Activated CD4-positive, alpha-beta T cell treated with anti-CD3 and anti-CD28 coated beads, Interleukin-2, Interleukin-6, amounts not matched to agents 100 ng/mL and 50 ng/mL, durations not matched to agents 16 hours and 8 hours (primary cell): Measurements from ENCODE around the gene AQP3.
"Not testable (repeated sequence)": the region's sequence is repeated elsewhere in the genome, so short reads cannot be mapped to it uniquely, and the experiment has no call there.

Experiments
- DNase-seq: peaks from one replicate; pipeline ENCODE4 v3.0.0-alpha.2; 2020

Gene AQP3

DNA sequence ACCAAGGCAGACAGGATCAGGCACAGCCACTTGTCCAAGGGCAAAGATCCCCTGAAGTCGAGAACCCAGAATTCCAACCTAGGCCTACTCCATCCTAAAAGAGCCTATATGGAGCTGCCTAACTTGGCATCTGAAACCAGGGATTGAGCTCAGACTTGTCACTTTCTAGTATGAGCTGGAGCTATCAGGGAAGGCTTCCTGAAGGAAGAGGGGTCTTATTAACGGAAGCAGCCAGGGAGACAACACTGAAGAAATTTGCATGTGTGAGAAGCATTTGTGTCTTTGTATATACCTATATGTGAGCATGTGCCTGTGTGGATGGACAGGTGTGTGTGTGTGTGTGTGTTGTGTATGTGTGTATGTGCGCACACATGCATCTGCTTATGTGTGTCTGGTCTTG is 40.3 kb downstream of the AQP3 start:
- no peak for DNase-seq

DNA sequence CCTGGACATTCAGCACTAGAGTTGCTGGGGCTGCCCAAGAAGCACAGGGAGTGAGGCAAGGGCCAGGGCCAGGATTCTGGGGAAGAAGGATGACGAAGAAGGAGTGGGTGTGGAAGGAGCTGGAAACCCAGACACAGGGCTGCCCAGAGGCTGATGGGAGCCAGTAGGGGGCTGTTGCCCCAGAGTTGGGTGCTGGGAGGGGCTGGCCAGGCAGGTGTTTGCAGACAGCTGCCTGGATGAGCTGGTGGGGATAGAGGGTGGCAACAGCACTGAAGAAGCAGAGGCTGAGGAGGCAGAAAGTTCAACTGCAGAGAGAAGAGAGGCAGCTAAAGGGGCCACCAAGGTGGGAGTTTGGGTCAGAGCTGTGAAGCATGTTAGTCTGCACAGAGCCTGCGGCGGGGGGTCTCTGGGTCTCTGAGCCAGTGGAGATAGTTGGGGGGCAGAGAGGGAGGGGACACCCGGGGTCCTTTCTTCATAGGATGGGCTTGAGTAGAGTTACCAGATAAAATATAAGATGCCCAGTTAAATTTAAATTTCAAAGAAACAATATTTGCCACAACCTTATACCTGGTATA is 42.5 kb downstream of the AQP3 start:
- DNase-seq, result no peak

DNA sequence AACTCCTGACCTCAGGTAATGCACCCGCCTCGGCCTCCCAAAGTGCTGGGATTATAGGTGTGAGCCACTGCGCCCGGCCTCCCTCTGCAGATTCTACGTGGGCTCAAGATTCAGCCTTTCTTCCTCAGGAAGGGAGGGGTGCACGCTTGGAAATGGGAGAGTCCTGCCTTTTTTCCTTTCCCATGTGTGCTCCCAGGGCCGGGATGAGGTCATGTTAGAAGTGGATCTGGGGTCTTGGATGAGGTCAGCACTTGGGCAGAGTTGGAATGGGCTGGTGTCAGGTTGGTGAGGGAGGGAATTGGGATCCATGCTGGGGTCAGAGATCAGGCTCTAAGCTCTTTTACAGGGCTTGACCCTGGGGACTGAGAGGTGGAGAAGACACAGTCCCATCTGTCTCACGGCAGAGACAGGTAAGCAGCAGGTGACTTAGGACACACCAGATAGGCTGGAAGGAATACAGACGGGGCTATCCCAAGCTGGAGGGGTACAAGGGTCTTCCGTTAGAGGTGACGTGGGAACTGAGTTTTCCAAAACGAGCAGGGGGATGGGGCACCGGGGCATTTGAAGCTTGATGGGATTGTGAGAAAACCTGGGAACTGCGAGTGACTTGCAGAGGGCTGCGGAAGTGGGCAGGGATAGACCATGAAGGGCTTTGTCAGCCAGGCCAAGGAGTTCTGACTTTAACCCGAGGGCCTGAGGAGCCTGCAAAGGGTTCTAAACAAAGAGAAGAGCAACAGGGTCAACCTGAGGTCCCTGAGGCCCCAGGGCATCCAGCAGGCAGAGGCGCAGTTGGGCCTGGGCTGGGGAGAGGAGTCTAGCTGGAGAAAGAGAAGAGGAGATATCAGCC is 43.2 kb downstream of the AQP3 start:
- DNase-seq, result no peak

DNA sequence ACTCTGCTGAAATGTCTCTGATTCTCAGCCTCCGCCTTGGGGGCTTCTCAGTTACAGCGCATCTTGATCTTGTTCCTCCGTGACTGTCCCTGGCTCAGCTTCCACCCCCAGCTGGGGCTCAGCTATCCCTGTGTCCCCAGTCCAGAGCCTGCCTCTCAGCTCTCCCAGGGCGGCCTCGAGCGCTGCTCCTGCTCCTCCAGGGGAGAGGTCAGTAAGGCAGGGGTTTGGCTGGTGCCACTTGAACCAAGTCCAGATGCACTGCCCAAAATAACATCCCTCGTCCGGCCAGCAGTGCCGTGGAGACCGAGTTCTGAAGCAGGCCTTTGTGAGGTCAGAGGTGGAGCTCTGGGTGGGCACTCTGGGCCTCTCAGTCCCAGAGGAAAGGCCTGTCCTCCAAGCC is 45.0 kb downstream of the AQP3 start, which contains the start of gene AQP7:
TSS of gene AQP7 (minus strand) at position 198 of the 400 bp plus-strand sequence. CDS start 1,306 bp downstream, outside the sequence.
- DNase-seq, result not testable (repeated sequence)

DNA sequence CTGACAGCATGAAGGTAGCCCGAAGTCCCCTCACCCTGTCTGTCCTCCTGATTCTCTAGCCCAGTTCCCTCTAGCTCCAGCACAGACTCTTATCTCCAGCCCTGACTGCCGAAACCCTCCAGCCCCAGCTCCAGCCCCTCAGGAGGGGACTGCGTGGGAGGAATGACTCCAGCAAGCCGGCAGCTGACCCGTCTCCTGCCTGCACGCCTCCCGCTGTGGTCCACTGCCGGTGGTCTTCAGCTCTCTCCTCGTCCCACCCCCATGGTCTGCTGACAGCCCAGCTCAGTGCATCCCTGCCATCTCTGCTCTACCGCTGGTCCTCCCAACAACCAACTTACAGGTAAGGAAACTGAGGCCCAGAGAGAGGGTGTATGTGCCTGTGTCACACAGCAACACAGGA is 45.6 kb downstream of the AQP3 start:
- not testable (repeated sequence) for DNase-seq

DNA sequence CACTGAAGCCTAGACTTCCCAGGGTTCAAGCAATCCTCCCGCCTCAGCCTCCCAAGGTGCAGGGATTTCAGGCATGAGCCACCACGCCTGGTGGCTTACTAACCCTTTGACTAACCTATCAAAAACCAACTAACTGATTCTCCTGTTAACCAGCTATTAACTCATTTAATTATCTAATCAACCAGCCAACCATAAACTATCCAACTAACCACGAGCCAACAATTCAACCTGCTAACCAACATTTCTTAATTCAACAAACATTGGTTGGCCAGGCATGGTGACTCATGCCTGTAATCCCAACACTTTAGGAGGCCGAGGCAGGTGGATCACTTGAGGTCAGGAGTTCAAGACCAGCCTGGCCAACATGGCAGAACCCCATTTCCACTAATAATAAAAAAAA is 48.3 kb downstream of the AQP3 start:
- not testable (repeated sequence) for DNase-seq

DNA sequence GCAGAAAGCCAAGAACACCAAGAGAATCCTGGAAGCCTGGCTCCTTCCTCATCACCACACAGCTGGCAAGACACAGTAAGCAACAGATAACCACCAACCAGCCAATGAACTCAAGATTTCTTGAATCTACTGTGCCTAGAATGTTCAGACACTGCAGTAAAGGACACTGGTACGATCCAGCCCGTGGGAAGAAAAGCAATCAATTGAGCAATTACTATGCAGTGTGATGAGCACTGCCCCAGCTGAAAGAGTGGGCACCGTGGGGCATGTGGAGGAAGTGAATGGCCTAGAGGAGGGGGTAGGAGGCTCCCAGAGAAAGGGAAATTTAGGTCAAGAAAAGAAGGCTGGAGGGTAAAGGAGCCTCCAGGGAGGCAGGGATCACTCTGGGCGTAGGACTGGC is 49.6 kb downstream of the AQP3 start:
- DNase-seq, result not testable (repeated sequence)

DNA sequence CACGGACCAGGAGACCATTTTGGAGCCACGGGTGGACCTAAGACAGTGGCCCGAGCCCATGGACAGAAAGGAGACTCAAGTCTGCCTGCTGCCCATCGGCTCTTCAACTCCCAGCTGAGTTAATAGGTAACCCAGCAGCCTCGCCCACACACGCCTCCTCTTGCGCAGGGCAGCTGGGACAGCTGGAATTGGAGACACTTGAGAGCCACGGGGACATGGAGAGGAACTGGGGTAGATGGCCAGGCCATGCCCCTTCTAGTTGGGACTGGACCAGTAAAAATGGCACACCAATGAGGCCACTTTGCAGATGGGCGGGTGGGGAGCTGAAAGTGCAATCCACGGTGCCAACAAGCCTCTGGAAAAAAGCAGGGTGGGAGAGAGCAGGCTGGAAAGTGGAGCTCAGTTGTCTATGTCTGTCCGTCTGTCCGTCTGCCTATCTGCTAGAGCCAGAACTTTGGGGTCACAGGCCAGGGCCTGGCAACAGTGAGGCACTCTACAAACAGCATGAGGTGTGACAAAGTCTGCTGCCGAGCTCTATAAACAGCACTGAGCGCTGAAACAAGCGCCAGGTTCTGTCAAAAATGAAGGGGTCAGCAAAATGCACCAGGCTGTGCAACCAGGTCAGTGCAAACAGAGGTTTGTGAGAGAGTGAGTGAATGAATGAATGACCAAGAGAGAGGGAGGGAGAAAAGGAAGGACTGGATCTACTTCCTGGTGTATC is 52.1 kb downstream of the AQP3 start:
- not testable (repeated sequence) for DNase-seq

DNA sequence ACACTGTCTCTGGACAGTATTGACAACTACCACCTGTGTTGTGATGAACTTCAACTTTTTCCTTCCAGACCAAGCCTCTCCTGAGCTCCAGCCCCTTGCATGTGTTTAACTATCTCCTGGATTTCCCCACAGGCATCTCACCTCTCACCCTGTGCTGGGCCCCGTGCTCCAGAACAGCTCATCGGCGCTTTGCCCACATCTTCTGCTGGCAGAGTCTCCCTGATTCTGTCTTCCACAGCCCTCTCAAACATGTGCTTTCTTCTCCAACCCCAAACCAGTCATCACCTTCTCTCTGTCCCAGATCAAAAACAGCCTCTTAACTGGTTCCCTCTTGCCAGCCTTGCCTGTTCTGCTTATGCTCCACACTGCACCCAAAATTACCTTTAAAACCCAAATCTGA is 53.4 kb downstream of the AQP3 start:
- not testable (repeated sequence) for DNase-seq

DNA sequence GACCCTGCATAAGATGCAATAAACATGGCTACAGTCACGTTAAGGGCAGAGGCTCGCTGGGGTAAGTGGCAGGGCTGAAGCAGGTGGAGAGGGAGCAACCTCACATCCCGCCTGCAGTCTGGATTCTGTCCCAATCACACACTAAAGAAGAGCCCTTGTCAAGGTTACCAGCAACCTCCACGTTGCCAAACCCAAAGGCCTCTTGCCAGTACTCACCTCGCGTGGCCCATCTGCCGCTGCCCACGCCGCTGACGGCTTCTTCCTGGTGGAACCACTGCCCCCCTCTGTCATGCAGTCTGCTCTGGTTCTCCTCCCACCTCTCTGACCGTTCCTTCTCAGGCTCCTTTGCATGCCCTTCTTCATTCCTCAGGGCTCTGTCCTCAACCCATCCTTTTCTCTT is 53.8 kb downstream of the AQP3 start:
- no peak for DNase-seq

DNA sequence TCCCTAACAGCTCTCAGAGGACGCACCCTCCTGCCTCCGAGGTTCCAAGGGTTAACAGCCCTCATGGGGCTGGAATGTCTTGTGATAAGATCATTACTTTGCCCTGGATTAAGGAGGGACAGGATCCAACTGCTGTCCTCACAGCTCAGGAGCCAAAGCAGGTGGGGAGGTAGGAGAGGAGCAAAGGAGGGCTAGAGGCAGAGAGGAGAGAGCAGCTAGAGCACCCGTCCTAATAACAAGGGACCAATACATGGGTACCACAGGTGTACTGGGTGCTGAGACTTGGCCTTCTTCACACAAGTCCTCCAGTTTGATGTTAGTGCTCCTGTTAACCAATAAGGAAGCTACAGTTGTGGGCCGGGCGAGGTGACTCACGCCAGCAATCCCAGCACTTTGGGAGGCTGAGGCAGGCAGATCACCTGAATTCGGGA is 54.8 kb downstream of the AQP3 start:
- not testable (repeated sequence) for DNase-seq
